GM06990 (cell line): ENCODE results near the gene PDE11A.
A peak's percentile ranks its signal among the peaks of the same experiment; 100 is the strongest.

ENCODE experiments used
- DNase-seq: peaks from one replicate; pipeline ENCODE4 v3.0.0-alpha.2; 2011; ENCODE audit not compliant: insufficient read length; ENCODE audit errors: extremely low read depth
- H3K27me3 ChIP-seq: replicated peaks from 2 replicates; pipeline ENCODE4 v1.6.0; 2011; ENCODE audit warnings: low read length; ENCODE audit not compliant: control insufficient read depth, insufficient read depth
- H3K36me3 ChIP-seq: 2 replicates; pipeline ENCODE4 v1.5.1; 2011; ENCODE audit warnings: low read length; ENCODE audit not compliant: control insufficient read depth, insufficient read depth
- H3K4me3 ChIP-seq: replicated peaks from 2 replicates; pipeline ENCODE4 v1.5.1; 2011; ENCODE audit warnings: low read depth, mild to moderate bottlenecking, control low read depth, low read length
- TF ChIP-seq, protein P1 (sequence below): IDR thresholded peaks from 2 replicates; pipeline ENCODE4 v1.5.1; 2011; ENCODE audit warnings: low read length, control low read depth, mild to moderate bottlenecking, inconsistent platforms; ENCODE audit not compliant: insufficient read depth, poor library complexity, severe bottlenecking

Gene PDE11A

DNA sequence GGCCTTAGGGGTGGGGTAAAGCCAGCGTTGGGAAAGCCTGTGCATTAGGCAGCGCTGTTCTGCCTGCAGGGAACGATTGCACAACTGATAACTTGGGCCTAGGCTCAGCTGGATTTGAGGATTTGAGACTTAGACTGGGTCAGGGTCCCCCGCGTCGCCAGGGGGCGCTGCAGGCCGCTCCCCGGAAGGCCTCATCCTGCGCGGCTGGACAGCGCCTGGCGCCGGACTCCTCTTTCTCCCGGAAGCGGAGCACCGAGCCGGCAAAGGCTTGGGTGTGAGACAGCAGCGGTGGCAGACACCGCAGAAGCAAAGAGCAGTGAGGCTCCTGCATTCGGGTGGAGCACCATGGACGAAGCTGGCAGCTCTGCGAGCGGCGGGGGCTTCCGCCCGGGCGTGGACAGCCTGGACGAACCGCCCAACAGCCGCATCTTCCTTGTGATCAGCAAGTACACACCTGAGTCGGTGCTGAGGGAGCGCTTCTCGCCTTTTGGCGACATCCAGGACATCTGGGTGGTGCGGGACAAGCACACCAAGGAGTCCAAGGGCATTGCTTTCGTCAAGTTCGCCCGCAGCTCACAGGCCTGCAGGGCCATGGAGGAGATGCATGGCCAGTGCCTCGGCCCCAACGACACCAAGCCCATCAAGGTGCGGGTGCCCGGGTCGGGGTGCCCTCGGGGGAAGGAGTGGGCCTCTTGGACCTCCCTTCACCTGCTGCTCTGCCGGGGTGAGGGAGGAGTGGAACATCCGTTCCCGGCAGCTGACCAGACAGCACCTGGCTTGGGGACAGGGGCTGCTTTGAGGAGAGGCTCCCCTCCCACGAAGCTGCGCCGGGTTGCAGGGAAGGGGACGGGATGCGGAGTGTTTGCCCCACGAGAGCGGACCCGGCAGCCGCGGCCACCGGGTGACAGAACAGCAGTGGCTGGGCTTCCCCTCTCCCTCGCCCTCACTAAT lies 39.9 kb upstream of the PDE11A start, which contains the start of gene RBM45:
Gene RBM45 (plus strand): TSS at position 236 of the 951 bp plus-strand sequence. CDS start 110 bp downstream, at position 346.
- no peaks in the 10 kb centered on the region; the same call in 1 of the 2 replicates for H3K36me3 ChIP-seq
- TF ChIP-seq, protein P1, sequence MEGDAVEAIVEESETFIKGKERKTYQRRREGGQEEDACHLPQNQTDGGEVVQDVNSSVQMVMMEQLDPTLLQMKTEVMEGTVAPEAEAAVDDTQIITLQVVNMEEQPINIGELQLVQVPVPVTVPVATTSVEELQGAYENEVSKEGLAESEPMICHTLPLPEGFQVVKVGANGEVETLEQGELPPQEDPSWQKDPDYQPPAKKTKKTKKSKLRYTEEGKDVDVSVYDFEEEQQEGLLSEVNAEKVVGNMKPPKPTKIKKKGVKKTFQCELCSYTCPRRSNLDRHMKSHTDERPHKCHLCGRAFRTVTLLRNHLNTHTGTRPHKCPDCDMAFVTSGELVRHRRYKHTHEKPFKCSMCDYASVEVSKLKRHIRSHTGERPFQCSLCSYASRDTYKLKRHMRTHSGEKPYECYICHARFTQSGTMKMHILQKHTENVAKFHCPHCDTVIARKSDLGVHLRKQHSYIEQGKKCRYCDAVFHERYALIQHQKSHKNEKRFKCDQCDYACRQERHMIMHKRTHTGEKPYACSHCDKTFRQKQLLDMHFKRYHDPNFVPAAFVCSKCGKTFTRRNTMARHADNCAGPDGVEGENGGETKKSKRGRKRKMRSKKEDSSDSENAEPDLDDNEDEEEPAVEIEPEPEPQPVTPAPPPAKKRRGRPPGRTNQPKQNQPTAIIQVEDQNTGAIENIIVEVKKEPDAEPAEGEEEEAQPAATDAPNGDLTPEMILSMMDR: peak; percentile 99
- peak within 1 kb of the TSS; percentile 76 for H3K4me3 ChIP-seq
- H3K27me3 ChIP-seq: no peaks in the 10 kb centered on the region
- DNase-seq: peak; percentile 93

DNA sequence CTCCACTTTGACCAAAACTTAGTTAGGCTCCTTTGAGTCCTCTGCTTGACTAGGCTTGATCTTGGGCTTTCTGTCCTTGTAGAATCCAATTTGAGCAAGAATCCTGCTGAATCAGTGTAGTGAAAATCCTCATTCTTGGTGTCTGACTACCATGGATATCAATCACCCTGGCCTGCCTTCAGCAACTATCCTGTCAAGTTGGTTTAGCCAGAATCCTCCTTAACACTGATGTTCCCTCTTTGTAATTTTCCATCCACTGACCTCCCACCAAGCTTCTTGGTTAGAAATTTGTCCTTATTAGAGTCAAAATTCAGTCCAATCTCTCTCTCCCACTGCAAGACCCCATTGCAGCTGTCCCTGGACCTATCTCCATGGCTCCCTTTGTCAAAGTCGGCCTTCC lies 39.2 kb upstream of the PDE11A start:
- Histone ChIP-seq H3K4me3 (no peak overlapping the region), H3K36me3 (no peaks in the 10 kb centered on the region; the same call in 1 of the 2 replicates), H3K27me3 (no peaks in the 10 kb centered on the region)
- no peak for DNase-seq
- TF ChIP-seq, protein P1: no peak

DNA sequence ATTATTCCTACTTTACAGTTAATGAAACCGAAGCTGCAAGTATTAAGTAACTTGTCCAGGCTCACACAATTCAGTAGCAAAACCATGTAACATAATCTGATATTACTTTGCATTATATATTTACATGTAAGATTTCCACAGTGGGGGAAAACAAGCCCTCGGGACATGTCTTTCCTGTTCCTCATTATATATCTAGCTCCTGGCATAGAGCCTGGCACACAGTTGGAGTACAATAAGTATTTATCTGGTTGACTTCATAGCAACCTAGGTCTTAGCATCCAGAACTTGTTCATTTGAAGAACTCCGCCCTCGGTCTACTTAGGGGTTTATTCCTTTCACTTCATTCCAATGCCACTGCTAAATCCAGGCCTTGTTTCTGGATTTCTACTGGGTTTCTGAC lies 38.1 kb upstream of the PDE11A start:
- DNase-seq: no peak
- Histone ChIP-seq H3K36me3 (no peaks in the 10 kb centered on the region), H3K27me3 (no peaks in the 10 kb centered on the region), H3K4me3 (no peak overlapping the region)
- TF ChIP-seq, protein P1: no peak

DNA sequence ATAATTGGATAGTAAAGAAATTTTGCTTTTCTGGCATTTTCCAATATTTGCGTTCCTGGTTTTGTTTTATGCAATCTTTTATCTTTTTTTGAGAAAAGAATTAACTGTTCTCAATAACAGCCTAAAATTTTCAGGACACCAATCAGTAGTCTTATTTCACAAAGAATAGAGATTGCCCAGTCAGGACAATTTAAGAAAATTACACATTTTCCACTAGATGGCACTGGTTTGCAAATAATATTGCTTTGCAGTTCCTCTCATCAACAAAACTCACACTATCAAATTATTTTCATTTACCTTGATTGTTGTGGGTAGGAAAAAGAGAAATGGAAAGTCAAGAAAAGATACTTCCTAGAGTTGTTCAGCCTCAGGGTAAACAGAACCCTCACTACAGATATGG lies 37.2 kb upstream of the PDE11A start:
- H3K27me3 ChIP-seq: no peaks in the 10 kb centered on the region
- TF ChIP-seq, protein P1: peak; percentile 45
- peak; percentile 10 for DNase-seq
- H3K36me3 ChIP-seq: no peaks in the 10 kb centered on the region
- H3K4me3 ChIP-seq: no peak overlapping the region

DNA sequence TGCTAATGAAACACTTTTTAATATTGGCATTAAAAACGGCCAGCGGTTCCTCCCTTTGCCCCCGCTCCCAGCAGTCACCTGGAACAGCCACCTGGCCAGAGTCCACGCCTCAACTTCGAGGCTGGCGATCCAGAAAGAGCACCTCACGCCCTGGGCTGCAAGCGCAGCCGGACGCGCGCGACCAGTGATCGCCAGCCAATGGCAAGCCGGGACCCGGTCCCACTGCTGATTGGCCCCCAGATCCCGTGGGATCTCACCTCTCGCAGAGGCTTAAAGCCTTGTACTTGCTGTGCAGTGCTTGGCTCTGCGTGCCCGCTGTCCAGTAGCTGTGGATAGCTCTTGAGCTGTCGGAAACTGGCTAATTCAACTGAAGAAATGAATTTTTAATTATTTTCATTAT lies 35.6 kb upstream of the PDE11A start:
- TF ChIP-seq, protein P1: no peak
- DNase-seq: peak; percentile 4
- no peak overlapping the region for H3K4me3 ChIP-seq
- H3K27me3 ChIP-seq: no peaks in the 10 kb centered on the region
- no peaks in the 10 kb centered on the region for H3K36me3 ChIP-seq

DNA sequence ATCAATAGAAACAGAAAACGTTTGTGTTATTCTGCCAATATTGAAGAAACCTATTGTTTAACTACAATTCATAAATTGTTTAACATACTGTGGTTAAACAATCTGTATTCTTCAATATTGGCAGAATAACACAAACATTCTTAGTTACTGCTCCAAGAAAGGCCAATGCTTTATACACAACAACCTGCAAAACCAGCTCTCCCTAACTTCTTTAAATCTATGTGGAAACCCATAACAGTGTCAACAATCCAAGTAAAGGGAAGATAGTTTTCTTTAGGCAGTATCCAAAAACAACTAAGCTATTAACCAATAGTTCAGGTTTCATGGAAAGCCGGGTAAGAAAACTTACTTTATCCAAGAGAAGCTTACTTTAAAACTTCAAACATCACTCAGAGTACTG lies 33.5 kb upstream of the PDE11A start:
- TF ChIP-seq, protein P1: no peak
- no peaks in the 10 kb centered on the region for H3K36me3 ChIP-seq
- H3K27me3 ChIP-seq: no peaks in the 10 kb centered on the region
- H3K4me3 ChIP-seq: no peak overlapping the region
- DNase-seq: no peak
